NCI-H446 (cell line): ENCODE data around the gene LIFR.

Experiments used
- DNase-seq, 2 experiments: peaks; one replicate each; lab custom pipeline; 2025; lab: John Stamatoyannopoulos, UW

LIFR gene

DNA sequence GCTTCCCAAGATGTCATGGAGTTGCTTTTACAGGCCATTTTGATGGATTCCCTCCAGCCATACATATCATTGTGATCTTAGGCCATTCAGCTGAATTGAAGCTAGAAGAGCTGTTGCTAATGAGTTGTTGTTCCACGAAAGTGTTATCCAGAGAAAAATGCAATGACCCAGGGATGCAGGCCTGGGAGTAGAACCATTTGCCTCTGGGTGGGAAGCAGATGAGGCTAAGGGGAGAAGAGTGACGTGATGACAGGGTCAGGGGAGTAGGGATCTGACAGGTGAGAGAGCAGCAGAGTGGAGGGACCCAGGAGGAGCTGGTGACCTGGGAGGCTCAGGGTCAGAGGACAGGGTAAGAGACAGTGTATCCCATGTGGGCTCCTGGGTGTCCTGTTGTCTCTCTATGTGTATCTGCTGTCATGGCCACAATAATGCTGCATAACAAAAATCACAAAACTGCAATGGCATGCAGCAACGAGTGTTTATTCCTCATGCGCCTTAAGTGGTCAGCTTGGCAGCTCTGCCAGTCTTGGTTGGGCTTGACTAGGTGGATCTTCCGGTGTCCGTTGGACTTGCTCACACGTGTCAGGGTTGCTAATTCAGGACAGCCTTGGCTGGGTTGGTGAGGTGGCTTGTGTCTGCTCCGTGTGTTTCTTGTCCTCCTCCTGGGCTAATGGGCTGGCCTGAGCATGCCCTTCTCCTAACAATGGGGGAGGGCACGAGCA lies 90.6 kb downstream of the LIFR start:
- no peak for DNase-seq

DNA sequence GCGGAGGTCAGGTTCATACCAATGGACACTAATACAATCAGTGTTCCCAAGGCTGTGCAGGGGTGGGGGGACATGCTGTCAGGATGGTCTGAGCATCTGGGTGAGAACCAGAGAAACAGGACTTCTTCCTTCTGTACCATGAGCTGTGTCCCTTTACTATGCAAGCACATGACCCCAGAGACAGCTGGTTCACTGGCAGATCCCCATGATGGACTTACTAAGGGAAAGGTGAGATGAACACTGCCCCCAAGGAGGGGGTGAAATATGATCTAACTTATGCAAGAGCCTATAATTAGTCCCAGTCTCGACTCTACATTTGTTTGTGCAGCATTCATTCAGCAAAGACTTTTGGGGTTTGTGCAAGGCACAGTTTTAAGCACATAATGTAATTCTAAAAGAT lies 91.4 kb downstream of the LIFR start:
- no peak for DNase-seq

DNA sequence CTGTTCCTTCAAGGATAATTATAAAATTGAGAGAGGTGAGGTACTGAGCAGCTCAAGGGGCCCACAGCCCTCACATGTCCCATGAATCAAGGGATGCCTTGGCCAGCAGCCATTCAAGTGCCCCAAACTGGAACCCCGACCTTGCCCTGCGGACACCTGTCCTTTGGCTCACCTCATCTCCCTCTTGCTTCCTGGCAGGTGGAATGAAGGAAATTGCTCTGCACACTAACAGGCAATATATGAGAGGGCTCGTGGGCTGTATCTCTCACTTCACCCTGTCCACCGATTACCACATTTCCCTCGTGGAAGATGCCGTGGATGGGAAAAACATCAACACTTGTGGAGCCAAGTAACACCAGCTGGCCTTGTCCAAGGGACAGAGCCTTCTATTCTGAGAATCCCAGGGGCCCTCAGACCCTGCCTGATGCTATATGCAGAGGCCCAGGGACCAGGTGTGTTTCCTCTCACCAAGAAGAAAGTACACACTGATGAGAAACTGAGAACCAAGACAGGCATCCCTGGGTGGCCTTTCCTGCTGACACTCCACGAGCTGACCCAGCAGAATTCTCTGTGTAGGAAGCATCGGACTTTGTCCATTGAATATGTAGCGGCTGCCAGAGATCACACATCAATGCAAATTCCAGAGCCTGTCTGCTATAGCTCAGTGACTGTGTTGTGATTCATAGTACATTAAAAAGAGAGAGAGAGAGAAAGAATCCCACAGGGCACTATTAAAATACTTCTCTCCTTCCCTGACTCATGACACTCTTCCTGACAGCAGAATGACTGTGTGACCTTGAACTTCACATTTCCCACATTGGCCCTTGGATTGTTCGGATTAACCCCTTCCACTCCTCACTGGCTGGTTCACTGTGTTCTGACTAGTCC lies 92.6 kb downstream of the LIFR start:
- no peak for DNase-seq

DNA sequence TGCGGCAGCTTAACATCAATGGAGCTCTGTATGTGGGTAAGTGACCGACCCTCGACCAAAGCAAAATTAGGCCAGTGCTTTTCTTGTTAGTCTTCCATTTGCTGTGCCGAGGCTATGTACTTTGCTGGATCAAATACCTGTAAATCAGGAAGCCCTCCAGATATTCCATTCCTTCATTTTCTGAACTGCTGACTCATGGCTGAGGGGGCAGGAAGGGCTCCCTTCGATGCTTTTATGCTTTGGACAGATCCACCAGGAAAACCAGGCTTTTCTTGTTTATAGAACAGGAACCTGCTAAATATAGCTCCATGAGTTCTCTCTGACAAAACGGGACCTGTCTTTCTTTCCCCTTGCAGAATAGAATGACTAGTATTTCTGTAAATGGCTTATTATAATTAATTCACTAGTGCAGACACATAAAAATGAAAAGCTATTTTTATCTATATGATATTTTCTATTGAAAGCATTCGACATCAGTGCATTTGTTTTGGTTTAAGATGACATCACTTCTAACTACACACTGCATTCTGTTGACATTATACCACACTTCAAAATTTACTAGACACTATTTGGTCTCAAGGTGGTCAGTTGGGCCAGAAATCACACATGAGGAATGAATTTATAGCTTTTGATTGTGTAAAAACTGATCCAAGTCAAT lies 93.3 kb downstream of the LIFR start:
- no peak for DNase-seq

DNA sequence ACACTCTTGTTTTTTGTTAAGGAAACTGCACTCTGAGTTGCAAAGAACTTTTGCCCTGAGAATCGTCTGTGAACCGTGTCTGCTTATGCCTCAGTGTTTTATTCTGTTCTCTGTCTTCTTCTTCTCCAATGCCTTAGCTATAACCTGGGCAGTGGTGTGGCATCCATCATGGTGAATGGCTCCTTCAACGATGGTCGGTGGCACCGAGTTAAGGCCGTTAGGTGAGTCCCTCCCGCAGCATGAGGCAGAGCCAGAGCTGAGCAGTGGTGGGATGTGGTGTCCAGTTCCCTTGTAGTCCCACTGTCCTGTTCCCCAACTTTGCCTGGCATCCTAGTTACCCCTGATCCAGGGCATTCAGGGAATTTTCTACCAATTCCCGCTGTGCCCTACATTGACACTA lies 98.3 kb downstream of the LIFR start:
- DNase-seq = no peak

DNA sequence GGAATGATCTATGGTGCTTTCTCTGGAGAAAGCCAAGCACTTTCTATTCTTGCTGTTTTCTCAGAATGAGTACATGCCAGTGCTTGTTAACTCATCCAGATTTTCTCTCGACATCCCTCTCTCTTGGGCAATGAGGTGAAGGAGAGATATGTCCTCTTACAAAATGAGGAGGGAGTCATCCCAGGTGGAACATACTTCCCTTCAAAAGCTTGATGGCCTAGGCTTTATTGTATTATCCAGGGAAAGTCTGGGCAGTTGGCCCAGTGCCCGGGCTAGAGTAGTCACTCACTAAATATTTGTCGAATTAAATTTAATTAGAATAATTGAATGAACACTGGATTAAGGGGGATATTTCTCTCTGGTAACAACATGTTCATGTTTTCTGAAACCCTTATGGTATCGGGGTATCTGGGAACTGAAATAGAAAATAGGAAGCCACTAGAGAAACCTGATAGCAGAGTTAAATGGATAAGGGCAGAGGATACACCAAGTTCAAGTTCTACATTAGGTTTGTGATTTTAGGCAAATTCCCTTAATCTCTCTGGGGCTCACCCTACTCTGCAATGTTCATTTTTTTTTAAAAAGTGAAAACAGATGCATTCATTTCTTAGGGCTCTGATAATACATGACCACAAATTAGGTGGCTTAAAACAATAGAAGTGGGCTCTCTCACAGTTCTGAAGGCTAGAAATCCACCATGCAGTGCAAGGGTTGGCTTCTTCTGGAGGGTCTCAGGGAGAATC lies 99.6 kb downstream of the LIFR start:
- DNase-seq = peak in 1 of 2 experiments; percentile 27

DNA sequence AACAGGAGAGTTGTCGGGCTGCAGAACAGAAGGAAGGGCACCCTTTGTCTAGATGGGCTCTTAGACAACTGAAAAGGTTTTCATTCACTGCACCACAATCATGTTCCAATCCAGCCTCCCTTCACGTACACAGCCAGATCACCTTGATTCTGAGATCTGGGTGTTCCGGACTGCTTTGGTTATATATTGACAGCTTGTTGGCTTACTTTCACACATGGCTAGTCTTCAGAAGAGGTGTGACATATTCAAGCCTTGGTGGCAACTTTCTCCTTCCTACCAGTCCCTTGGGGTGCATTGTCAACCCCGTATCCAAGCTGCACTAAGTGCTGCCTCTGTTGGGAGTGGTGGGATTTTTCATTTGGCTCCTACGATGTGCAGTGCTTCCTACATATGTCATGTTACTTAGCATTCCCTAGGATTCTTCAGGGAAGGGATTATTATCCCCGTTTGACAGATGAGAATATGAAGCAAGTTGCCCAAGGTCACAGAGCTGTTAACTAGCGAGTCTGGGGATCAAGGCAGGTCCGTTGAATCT lies 100.6 kb downstream of the LIFR start:
- DNase-seq = no peak

DNA sequence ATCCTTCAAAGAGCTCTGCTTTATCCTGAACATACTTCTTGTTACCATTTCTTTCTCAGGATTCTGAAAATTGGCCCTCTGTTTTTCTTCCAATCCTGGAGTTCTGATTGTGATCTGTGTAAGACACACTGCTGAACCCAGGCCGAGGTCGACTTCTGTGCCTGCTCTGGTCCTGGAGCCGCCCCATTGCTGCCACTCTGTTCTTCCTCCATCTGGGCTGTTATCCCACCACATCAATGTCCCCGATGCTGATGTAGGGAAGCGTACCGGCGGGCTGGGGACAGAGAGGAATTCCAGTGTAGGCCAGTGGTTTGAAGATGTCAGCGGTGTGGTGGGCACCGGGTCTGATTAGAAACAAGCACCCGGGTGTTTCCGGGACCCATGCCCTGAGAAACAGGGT lies 102.5 kb downstream of the LIFR start:
- DNase-seq = no peak

DNA sequence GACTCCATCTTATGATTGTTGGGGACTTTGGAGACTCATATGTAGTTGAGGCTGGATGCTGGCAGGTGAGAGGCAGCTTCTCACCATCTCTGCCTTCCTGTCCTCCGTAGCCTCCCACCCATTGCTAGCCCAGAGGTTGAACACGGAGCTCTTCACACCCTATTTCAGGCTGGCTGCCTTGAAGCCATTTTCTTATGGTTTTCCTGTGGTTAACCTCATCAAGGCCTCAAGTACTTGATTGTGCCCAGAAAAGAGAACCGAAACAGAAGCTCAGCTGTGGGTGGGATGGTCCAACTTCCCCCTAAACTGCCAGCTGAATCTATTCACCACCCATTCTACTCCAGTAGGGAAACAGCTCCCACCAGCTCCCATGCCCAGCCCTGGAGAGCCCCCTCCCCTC lies 102.9 kb downstream of the LIFR start:
- no peak for DNase-seq

DNA sequence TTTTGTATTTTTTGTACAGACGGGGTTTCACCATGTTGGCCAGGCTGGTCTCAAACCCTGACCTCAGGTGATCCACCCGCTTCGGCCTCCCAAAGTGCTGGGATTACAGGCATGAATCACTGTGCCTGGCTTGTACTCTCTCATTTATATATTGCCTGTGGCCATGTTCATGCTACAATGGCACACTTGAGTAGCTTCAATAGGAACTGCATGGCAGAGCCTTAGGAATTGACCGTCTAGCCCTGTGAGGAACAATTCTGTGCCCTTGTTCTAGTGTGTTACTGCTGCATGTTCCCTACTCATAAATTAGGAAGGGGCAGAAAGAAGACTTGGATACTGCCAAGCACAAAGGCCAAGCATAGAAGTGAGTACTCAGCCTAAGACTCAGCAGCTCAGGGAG lies 104.2 kb downstream of the LIFR start:
- DNase-seq = no peak

DNA sequence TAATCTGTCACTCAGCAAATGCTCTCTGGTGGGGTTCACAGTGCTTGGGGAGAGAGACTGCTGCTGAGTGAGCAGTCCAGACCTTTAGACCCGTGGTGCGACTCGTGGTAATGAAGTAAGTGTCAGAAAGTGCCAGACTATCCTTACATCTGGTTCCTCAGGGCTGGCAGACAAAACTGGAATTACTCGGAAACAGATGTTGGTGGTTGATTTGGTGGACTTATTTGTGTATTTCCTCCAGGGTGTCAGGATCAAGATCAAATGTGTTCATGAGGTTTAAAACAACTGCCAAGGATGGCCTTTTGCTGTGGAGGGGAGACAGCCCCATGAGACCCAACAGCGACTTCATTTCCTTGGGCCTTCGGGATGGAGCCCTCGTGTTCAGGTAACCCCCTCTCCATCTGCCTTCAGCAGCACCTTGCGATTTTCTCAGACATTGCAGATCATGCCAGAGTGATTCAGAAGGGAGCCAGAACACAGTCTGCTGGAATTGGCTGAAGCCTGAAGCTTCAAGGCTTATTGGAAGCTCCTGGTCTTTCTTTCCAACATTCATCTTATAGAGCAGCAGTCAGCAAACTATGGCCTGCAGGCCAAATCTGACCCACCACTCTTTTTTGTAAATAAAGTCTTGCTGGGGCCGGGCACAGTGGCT lies 105.2 kb downstream of the LIFR start:
- DNase-seq = no peak

DNA sequence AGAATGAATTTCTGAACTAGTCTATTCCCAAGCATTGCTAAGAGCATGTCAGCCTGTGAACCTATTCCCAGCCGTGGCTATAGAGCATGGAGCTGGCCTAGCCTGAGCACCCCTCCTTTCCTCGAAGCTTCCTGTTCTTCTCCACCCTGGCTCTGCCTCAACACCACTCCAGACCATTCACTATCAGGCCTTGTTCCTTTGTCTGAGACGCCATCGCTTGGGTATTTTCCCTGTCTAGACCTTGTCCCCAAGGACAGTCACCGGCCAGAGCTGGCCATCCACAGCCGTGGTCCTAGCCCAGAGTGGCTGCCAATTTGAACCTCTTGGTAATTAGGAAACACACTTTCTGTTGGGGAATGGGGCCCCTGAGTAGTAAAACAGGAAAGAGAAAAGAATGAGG lies 105.8 kb downstream of the LIFR start:
- DNase-seq = no peak

DNA sequence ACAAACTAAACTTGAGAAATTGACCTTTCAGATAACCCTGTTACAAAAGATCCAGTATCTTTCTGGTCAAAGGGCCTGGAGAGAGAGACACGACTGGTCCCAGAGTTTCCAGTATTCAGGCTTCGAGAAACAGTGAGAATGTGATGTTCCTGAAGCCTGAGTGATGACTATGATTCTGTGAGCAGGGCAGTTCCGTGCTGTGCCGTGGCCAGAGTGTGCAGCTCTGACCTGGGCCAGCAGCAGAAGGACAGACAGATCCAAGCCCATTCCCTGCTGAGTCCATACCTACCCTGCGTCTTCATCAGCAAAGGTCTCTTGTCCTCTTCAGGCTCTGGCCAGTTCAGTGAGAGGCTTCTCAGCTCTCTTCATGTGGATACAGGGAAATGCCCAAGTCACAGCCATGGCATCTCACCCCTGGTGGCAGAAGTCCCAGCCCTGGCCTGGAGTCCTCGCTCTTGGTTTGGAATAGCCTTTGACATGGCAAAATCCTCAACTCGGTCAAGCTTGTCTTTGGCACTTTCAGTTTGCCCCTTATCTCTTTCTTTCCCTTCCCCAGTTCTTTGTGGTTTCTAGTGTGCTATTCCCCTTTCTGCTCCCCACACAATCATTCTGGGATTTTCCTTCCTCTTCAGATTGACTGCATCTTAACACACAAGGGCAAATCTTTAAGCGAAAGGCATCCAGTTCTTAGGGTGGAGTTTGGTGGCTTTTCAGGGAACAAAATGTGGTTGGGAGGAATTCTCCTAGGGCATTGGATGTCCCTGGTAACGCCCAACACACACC lies 107.7 kb downstream of the LIFR start:
- DNase-seq = no peak

DNA sequence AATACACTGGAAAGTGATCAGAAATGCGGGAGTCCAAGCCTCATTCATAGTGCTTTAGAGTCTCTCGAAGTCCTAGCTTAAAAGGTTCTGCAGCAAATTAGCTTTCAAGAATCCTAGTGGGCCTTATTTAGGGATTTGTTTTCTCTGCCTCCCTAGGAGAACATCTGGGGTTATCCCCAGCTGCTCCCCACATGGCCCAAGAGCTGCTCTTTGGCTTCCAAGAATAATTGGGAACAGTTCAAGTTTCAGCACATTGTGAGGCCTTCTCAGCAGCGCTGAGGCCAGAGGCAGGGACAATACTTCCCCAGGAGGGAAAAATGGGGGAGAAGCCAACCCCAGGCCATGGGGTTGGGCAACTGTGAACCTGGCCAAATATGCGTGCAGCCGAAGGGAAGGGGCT lies 108.7 kb downstream of the LIFR start:
- no peak for DNase-seq

DNA sequence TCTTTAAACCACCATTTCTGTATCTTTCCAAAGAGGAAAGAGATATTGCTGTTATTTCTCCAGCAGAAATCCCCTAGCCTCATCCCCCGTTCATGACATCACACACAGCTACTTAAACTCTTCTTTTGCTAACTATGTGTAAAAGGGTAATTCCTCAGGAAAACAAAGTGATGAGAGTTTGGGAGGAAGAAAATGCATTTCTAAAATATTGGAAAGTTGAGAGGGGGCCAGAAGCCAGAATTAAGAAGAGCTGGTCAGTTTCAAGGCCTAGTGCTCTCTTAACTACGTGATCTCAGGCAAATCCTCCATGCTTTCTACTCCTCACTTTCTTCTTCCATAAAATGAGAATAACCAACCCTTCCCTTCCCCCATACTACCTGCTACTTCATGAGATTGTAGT lies 109.4 kb downstream of the LIFR start:
- no peak for DNase-seq

DNA sequence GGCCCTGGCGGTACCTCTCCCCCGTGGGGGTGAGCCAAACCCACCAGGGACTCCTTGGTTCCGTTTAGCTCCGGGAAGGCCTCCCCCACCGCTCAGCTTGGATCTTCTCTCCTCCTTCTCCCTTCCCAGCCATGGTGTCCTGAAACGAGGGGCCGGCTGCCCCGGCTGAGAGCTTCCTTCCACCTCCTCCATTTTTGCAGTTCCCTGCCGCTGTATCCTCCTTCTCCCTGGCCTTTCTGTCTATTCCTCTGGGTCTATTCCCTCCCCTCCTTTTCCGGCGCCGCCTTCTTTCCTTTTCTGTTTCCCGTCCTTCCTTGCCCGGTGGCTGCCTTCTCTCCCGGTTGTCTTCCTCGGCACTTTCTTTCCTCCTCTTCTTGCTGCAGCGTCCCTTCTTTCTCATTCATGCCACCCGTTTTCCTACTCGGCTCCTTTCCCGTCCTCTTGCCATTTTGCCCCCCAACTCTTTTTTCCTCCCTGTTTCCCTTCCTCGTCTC lies 110.4 kb downstream of the LIFR start:
- DNase-seq = no peak

DNA sequence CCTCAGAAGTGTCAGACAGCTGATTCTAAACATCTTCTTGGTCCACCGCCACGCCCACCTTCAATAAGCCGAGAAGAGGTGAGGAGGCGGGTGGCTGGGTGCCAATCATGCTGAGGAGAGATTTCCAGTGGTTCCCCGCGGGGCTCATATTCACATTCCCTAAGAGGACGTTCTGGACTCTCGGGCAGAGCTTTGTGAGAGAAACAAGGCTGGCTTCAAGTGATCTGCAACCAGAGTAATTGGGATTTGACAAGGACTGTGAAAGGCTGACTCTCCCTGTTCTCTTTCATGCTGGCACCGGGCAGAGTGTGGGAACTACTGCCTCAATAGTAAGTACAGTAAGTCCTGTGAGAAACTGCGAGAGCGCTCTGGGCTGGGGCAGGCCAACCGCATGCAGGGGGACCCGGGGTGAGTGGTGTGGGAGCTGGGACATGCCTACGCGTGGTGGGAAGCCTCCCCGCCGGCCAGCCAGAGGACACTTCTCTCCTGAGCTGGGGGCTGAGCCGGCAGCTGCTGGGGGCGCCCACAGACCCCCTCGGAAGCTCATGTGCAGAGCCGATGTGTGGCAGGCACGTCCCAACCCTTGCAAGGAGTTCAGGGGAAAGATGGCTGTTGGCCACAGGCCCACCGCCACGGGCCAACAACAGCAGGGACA lies 110.9 kb downstream of the LIFR start:
- no peak for DNase-seq

DNA sequence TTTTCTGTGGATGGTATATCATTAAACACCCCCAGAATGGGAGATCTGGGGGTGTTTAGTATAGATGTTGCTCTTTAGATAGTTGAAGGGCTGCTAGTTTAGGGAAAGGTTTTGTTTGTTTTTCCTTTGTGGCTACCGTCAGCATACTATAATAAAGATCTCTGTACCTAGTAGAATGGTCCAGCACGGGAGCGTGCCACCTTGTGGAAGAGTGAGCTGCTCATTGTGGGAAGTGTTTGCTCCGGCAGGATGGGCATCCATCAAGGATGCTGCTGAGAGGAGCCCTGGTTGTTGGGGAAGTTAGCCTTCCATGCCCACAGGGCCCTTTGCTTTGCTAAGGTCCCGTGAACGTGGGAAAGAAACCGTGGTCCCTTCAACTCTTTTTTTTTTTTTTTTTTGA lies 113.1 kb downstream of the LIFR start:
- DNase-seq = no peak

DNA sequence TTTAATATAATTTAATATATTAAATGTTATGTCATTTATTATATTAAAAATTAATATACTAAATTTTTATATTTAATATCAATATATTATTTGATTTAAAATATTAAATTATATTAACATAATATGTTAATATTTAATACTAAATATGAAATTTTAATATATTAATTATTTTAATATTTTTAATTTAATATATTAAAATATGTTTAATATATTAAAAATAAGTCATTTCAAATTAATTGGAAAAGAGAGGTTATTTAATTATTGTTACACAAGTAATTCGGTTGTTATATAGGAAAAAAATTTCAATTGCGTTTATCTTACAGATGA lies 114.2 kb downstream of the LIFR start:
- no peak for DNase-seq
